Spleen (tissue), 11 donors: Measurements from ENCODE around the gene MYOF. TPM values are rescaled to one million over a fixed set of nuclear protein-coding genes. Genes with fewer than 3 reads are reported as not detected.

Experiments used
- DNase-seq: peaks from one replicate; pipeline ENCODE4 v3.0.0-alpha.2; 2020
- H3K27ac ChIP-seq, 8 donors: fragments of 200-600 bp; sonication (generic) in 7 of 8; 1 replicate in 4 of 8; 2 replicates in 4 of 8; pipeline versions ENCODE4 v1.5.0 to v1.8.0; 2016 to 2021; ENCODE audit warnings: inconsistent platforms in 4 of 8, mild to moderate bottlenecking in 4 of 8, moderate library complexity in 1 of 8
- H3K27me3 ChIP-seq, 7 donors: fragments of 200-600 bp; sonication (generic) in 6 of 7; replicated peaks in 1 of 7; 1 replicate in 4 of 7; 2 replicates in 3 of 7; pipeline versions ENCODE4 v1.5.0 to v1.8.0; 2016 to 2021; ENCODE audit warnings: inconsistent platforms in 3 of 7, mild to moderate bottlenecking in 1 of 7
- H3K36me3 ChIP-seq, 6 donors: fragments of 200-600 bp; sonication (generic) in 5 of 6; 1 replicate in 4 of 6; 2 replicates in 2 of 6; pipeline versions ENCODE4 v1.5.0 to v1.8.0; 2016 to 2021; ENCODE audit warnings: inconsistent platforms in 2 of 6
- H3K4me1 ChIP-seq, 6 donors: fragments of 200-600 bp; sonication (generic) in 5 of 6; 1 replicate in 3 of 6; 2 replicates in 3 of 6; pipeline versions ENCODE4 v1.5.0 to v1.8.0; 2016 to 2021; ENCODE audit warnings: inconsistent platforms in 3 of 6
- H3K4me3 ChIP-seq, 8 donors: fragments of 200-600 bp; sonication (generic) in 7 of 8; 1 replicate in 4 of 8; 2 replicates in 4 of 8; pipeline versions ENCODE4 v1.5.0 to v1.8.0; 2016 to 2021; ENCODE audit warnings: inconsistent platforms in 4 of 8, mild to moderate bottlenecking in 4 of 8, moderate library complexity in 2 of 8
- H3K9me3 ChIP-seq, 8 donors: fragments of 200-600 bp; sonication (generic) in 7 of 8; 1 replicate in 4 of 8; 2 replicates in 4 of 8; pipeline versions ENCODE4 v1.5.0 to v1.8.0; 2016 to 2021; ENCODE audit warnings: inconsistent platforms in 4 of 8
- POLR2A ChIP-seq, 3 donors: fragments of 450-650 bp; IDR thresholded peaks; one replicate each; pipeline ENCODE4 v1.5.1; 2017; ENCODE audit warnings: antibody characterized with exemption in 3 of 3, mild to moderate bottlenecking in 1 of 3
- POLR2AphosphoS5 ChIP-seq, 3 donors: sonication (generic); formaldehyde crosslinking; IDR thresholded peaks; one replicate each; pipeline ENCODE4 v1.5.1; 2017; ENCODE audit warnings: antibody characterized with exemption in 3 of 3
- WGBS, 5 donors: extraction: QIAGEN DNeasy Blood & Tissue Kit in 3 of 5; methylation state at CpG; one replicate each; pipeline versions ENCODE4 v1.1.5 to v1.1.7; 2013 to 2018; 5-methylcytosine and 5-hydroxymethylcytosine counted together
- intact Hi-C: fragments of 100-400 bp; cut with DNase I; formaldehyde crosslinking; loops from one replicate; pipeline ENCODE4 v1.15.0; 2023; ENCODE audit warnings: low total_unique reads
- polyA plus RNA-seq, 3 donors: library from polyadenylated mRNA; stranded (reverse); fragments of 200-250 nt; gene quantifications; one replicate each; pipeline ENCODE4 v1.2.1, GENCODE V29; 2013
- total RNA-seq, 7 donors: library from RNA; depleted of rRNA in 3 of 7; stranded (reverse); fragments of >200 nt in 3 of 7; fragmentation: NEBNext Ultra II Directional in 4 of 7; extraction: Animal tissue kit (Norgen Biotek cat#: 25700) in 4 of 7; gene quantifications; one replicate each; pipeline versions ENCODE4 v1.1.0 to v1.2.1, GENCODE V29; 2016 to 2021
- TF ChIP-seq, protein P1 (sequence below), 11 experiments: fragments of 200-600 bp in 7 of 11; fragments of 450-650 bp in 4 of 11; sonication (generic) in 4 of 11; IDR thresholded peaks in 8 of 11; conservative IDR thresholded peaks in 3 of 11; 1 replicate in 7 of 11; 2 replicates in 4 of 11; pipeline versions ENCODE4 v1.4.0 to v1.8.0; 2016 to 2021; ENCODE audit warnings: antibody characterized with exemption in 11 of 11, inconsistent platforms in 4 of 11, mild to moderate bottlenecking in 1 of 11
- donor health status: healthy with polysubstance abuse.
- donor health status: DM: no; HTN: no; CAD: no; lungs with moderate emphysema.
- donor health status: DM: no; HTN: no; CAD: no.
- donor health status: Bipolar disorder and iron deficiency.
- donor health status: healthy.
- donor health status: DM: no; HTN: no; CAD: no.
- donor health status: DM: yes; HTN: yes; CAD: no.

Gene MYOF
- total and polyA plus RNA-seq, 10 donors = 1.5 to 50.8 (median 20.9) TPM

GRCh38 chr10:93406364-93407145 is 75.6 kb downstream of the MYOF start:
- H3K27ac ChIP-seq = no peak overlapping the region
- intact Hi-C loops = no loop called here
- no peak for DNase-seq
- WGBS, 5 donors = 84 to 95% (median 91%) methylated on average over 11 of the region's 11 CpGs
- no peaks in the 10 kb centered on the region for H3K9me3 ChIP-seq
- H3K27me3 ChIP-seq = no peaks in the 10 kb centered on the region
- H3K4me1 ChIP-seq = no peaks in the 10 kb centered on the region
- no peak overlapping the region for H3K4me3 ChIP-seq
- H3K36me3 ChIP-seq = peaks cover 0 to 19% (median 0%) of the 10 kb centered on the region in 6 donors
- TF ChIP-seq POLR2AphosphoS5 (IDR thresholded peaks at IDR 0.05) = no peak
- TF ChIP-seq, protein P1, sequence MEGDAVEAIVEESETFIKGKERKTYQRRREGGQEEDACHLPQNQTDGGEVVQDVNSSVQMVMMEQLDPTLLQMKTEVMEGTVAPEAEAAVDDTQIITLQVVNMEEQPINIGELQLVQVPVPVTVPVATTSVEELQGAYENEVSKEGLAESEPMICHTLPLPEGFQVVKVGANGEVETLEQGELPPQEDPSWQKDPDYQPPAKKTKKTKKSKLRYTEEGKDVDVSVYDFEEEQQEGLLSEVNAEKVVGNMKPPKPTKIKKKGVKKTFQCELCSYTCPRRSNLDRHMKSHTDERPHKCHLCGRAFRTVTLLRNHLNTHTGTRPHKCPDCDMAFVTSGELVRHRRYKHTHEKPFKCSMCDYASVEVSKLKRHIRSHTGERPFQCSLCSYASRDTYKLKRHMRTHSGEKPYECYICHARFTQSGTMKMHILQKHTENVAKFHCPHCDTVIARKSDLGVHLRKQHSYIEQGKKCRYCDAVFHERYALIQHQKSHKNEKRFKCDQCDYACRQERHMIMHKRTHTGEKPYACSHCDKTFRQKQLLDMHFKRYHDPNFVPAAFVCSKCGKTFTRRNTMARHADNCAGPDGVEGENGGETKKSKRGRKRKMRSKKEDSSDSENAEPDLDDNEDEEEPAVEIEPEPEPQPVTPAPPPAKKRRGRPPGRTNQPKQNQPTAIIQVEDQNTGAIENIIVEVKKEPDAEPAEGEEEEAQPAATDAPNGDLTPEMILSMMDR (IDR thresholded peaks at IDR 0.05 in 8 of 11, conservative IDR thresholded peaks at IDR 0.05 in 3 of 11) = no peak
- no peak for TF ChIP-seq POLR2A (IDR thresholded peaks at IDR 0.05)

DNA sequence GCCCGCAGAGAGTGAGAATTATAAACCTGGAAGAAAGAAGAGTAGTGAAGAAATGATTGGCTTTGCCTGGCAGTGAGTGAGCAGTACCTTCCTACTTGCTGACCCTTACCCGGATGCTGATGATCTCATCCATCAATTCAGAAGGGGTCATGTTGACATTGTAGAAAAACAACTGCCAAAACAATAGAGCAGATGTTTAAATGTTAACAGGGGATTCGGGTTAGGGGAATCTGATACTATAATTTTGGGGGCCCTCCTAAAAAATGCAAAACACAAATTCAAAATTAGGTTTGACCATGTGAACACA is 78.1 kb downstream of the MYOF start:
- H3K36me3 ChIP-seq = peaks cover 0 to 29% (median 0%) of the 10 kb centered on the region in 6 donors

DNA sequence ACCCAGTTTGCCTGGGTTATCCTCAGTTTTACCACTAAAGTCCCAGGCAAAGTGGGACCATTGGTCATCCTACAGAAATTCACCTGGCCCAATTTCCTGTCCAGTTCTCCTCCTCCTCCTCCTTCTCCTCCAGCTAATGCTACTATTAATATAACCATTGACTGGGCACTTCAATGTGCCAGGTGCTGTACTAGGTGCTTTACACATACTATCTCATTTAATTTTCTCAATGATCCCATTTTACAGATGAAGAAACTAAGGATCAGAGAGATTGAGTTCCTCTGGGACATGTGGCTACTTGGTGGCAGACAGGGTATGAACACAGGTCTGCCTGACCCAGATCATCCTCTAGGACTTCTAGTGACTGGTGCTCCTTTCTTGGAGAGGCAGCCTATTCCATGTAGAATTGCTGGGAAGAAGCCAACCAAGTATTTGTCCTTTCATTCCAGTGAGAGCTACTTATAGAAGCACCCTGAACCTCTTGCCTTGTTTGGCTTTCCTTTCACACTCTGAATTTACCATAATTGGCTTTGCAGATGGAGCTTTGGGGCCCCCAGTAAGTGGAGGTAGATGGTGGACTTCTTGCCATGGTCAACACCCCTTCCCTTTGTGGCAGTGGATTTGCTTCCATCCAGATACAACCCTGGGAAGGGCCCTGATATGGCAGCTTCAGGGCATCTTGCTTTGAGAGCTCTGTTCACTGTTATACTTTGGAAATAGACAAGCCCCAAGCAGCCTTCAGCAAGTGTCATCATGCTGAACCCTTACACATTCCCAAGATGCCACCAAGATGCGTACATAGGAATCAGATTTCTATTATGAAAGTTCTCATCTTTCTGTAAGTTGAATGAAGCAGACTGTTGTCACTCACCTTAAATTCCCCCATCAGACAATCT is 78.7 kb downstream of the MYOF start:
- TF ChIP-seq POLR2AphosphoS5 (IDR thresholded peaks at IDR 0.05) (no peak), POLR2A (IDR thresholded peaks at IDR 0.05) (no peak)
- TF ChIP-seq, protein P1 (IDR thresholded peaks at IDR 0.05 in 8 of 11, conservative IDR thresholded peaks at IDR 0.05 in 3 of 11) = no peak
- Histone ChIP-seq H3K27me3 (no peaks in the 10 kb centered on the region), H3K9me3 (no peaks in the 10 kb centered on the region), H3K4me1 (no peaks in the 10 kb centered on the region), H3K36me3 (peaks cover 0 to 30% (median 0%) of the 10 kb centered on the region in 6 donors), H3K27ac (no peak overlapping the region), H3K4me3 (no peak overlapping the region)
- intact Hi-C loops = no loop called here
- DNase-seq = no peak
- WGBS, 5 donors = 94 to 100% (median 97%) methylated on average over 1 of the region's 1 CpG

More for the DNA sequence above, 78.1 kb downstream of the MYOF start:
- DNase-seq = no peak
- intact Hi-C loops = no loop called here
- Histone ChIP-seq H3K27ac (no peak overlapping the region), H3K4me3 (no peak overlapping the region), H3K4me1 (no peaks in the 10 kb centered on the region), H3K9me3 (no peaks in the 10 kb centered on the region), H3K27me3 (no peaks in the 10 kb centered on the region)
- TF ChIP-seq POLR2A (IDR thresholded peaks at IDR 0.05) = no peak
- TF ChIP-seq, protein P1 (IDR thresholded peaks at IDR 0.05 in 8 of 11, conservative IDR thresholded peaks at IDR 0.05 in 3 of 11) = no peak
- WGBS, 5 donors = 75 to 95% (median 87%) methylated on average over 3 of the region's 3 CpGs

DNA sequence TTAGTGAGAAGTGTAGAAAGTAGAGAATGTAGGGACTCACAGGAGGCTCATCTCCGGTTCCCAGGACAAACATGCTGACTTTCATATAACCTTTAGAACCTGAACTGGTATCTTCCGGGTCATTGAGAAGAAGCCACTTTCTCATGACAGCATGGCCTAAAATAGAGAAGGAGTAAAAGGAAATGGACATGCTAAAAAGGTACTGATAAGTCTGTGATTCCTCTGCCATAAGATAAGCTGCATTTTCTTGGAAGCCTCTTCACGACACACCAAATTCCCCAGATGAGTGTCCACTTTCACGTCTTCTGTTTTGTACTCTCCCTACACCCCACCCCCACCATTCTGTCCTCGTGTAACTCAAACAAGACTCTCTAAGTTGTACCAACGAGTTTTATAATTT is 79.9 kb downstream of the MYOF start:
- DNase-seq = no peak
- Histone ChIP-seq H3K36me3 (peaks cover 0 to 30% (median 0%) of the 10 kb centered on the region in 6 donors), H3K27me3 (no peaks in the 10 kb centered on the region), H3K4me1 (no peaks in the 10 kb centered on the region), H3K27ac (no peak overlapping the region), H3K9me3 (no peaks in the 10 kb centered on the region), H3K4me3 (no peak overlapping the region)
- no peak for TF ChIP-seq POLR2AphosphoS5 (IDR thresholded peaks at IDR 0.05)
- no peak for TF ChIP-seq POLR2A (IDR thresholded peaks at IDR 0.05)
- TF ChIP-seq, protein P1 (IDR thresholded peaks at IDR 0.05 in 8 of 11, conservative IDR thresholded peaks at IDR 0.05 in 3 of 11) = no peak
- intact Hi-C loops = no loop called here
- WGBS, 5 donors = 67 to 82% (median 73%) methylated on average over 6 of the region's 6 CpGs
